DND-41 (cell line): ENCODE results near the gene EIF3I.

ENCODE experiments used
- CTCF ChIP-seq: IDR thresholded peaks from 2 replicates; pipeline ENCODE4 v1.5.1; 2012; ENCODE audit warnings: borderline replicate concordance, low read length, moderate library complexity, mild to moderate bottlenecking; ENCODE audit not compliant: poor library complexity, severe bottlenecking; ENCODE audit errors: extremely low read depth
- EZH2 ChIP-seq: IDR thresholded peaks from 3 replicates; pipeline ENCODE4 v1.6.1; 2012; ENCODE audit warnings: borderline replicate concordance, low read depth, mild to moderate bottlenecking, moderate library complexity, low read length, inconsistent platforms; ENCODE audit not compliant: severe bottlenecking

- TF ChIP-seq EZH2: no peak
- no peak for TF ChIP-seq CTCF
These were observed 13.7 kb upstream of the EIF3I start for GRCh38 chr1:32208469-32208868.
